Peyer's patch (tissue), 4 donors: ENCODE data around the gene COPZ2.
A peak's percentile ranks its signal among the peaks of the same experiment; 100 is the strongest.

Experiments
- POLR2A ChIP-seq, 2 donors: fragments of 450-650 bp; IDR thresholded peaks; one replicate each; pipeline ENCODE4 v1.5.1; 2017; ENCODE audit warnings: antibody characterized with exemption in 2 of 2, mild to moderate bottlenecking in 2 of 2, moderate library complexity in 2 of 2
- TF ChIP-seq, protein P1 (sequence below), 6 experiments: fragments of 450-650 bp in 4 of 6; fragments of 200-600 bp in 2 of 6; sonication (generic) in 1 of 6; IDR thresholded peaks; one replicate each; pipeline ENCODE4 v1.5.1; 2017 to 2019; ENCODE audit warnings: antibody characterized with exemption in 6 of 6, mild to moderate bottlenecking in 3 of 6, moderate library complexity in 1 of 6

DNA sequence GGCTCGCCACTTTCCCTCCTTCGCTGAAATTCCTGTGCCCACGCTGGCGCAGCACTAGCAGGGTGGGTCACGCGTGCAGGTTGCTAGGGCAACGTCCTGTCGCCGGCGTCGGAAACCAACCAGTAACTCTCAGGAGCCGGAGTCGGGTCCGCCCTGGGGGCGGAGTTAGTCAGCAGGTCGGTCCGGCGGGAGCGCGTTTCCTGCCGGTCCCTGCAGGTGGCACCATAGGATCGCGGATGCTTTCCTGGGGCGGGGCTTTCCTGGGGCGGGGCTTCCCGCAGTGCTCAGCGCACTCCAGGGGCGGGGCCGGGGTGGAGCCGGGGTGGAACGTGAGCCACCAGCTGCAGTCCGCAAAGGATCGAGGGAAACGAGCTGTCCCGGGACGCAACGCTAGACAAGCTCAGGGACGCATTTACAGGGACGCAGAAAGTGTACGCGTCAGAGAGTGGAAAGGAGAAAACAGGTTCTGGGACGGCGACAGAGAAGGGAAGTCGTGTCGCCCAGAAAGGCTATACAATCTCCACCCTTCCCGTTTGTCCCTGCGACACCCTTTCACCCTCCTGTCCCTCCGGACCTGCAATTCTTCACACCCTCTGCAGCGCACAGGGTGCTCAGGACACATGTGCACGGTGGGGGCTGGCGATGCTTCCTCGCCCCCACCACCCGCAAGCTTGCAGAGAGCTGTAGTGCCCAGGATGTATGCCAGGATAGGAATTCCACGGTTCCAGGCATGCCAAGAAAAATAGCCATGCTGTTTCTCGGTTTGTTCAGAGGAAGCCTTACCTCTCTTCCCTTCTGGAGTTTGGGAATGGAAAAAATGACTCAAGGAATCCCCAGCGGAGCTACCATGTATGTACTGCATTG is 12.3 kb downstream of the COPZ2 start:
- TF ChIP-seq, protein P1, sequence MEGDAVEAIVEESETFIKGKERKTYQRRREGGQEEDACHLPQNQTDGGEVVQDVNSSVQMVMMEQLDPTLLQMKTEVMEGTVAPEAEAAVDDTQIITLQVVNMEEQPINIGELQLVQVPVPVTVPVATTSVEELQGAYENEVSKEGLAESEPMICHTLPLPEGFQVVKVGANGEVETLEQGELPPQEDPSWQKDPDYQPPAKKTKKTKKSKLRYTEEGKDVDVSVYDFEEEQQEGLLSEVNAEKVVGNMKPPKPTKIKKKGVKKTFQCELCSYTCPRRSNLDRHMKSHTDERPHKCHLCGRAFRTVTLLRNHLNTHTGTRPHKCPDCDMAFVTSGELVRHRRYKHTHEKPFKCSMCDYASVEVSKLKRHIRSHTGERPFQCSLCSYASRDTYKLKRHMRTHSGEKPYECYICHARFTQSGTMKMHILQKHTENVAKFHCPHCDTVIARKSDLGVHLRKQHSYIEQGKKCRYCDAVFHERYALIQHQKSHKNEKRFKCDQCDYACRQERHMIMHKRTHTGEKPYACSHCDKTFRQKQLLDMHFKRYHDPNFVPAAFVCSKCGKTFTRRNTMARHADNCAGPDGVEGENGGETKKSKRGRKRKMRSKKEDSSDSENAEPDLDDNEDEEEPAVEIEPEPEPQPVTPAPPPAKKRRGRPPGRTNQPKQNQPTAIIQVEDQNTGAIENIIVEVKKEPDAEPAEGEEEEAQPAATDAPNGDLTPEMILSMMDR (IDR thresholded peaks at IDR 0.05) = peak; percentile 51 to 93 (median 89)
- peak in 1 of 2 donors; percentile 30 for TF ChIP-seq POLR2A (IDR thresholded peaks at IDR 0.05)
